HG03378 (cell line): Measurements from ENCODE around the gene IQGAP1.

ENCODE experiments used
- ATAC-seq: cut with Tn5 transposase; IDR thresholded peaks from one replicate; pipeline ENCODE4 v1.9.1; 2021; ENCODE audit warnings: mild to moderate bottlenecking, moderate library complexity; ENCODE audit not compliant: unreplicated experiment

IQGAP1 gene

GRCh38 chr15:90365414-90366055 is 22.5 kb upstream of the IQGAP1 start:
- ATAC-seq, result no peak

- no peak for ATAC-seq
Measured at GRCh38 chr15:90367576-90367975, 20.5 kb upstream of the IQGAP1 start.

GRCh38 chr15:90375071-90375470 is 13.0 kb upstream of the IQGAP1 start:
- no peak for ATAC-seq

GRCh38 chr15:90376789-90377188 is 11.3 kb upstream of the IQGAP1 start:
- no peak for ATAC-seq

- ATAC-seq, result no peak
Measured at GRCh38 chr15:90379263-90379662, 8.8 kb upstream of the IQGAP1 start.

- ATAC-seq, result no peak
Measured at GRCh38 chr15:90381515-90381914, 6.5 kb upstream of the IQGAP1 start.

GRCh38 chr15:90382320-90382719 is 5.7 kb upstream of the IQGAP1 start:
- ATAC-seq, result no peak

GRCh38 chr15:90386221-90386620 is 1.8 kb upstream of the IQGAP1 start:
- no peak for ATAC-seq

GRCh38 chr15:90388462-90389380 is 679 bp downstream of the IQGAP1 start:
- ATAC-seq, result peak; percentile 30

GRCh38 chr15:90389513-90389912 is 1.5 kb downstream of the IQGAP1 start:
- ATAC-seq, result no peak

- ATAC-seq, result no peak
Measured at GRCh38 chr15:90393040-90393439, 5.0 kb downstream of the IQGAP1 start.

GRCh38 chr15:90394074-90394473 is 6.0 kb downstream of the IQGAP1 start:
- no peak for ATAC-seq

- no peak for ATAC-seq
Measured at GRCh38 chr15:90394748-90395442, 6.9 kb downstream of the IQGAP1 start.

- no peak for ATAC-seq
Measured at GRCh38 chr15:90396321-90396720, 8.3 kb downstream of the IQGAP1 start.

GRCh38 chr15:90400005-90400758 is 12.1 kb downstream of the IQGAP1 start:
- no peak for ATAC-seq

GRCh38 chr15:90400759-90401314 is 12.8 kb downstream of the IQGAP1 start:
- peak; percentile 97 for ATAC-seq

GRCh38 chr15:90401495-90401894 is 13.5 kb downstream of the IQGAP1 start:
- no peak for ATAC-seq

GRCh38 chr15:90402223-90402622 is 14.2 kb downstream of the IQGAP1 start:
- ATAC-seq, result no peak

GRCh38 chr15:90402767-90403166 is 14.7 kb downstream of the IQGAP1 start:
- ATAC-seq, result no peak

GRCh38 chr15:90405055-90405607 is 17.1 kb downstream of the IQGAP1 start:
- ATAC-seq, result no peak
